GM19099 (cell line): ENCODE measurements around the gene RIMBP2.

ENCODE experiments used
- POLR2A ChIP-seq: IDR thresholded peaks from 3 replicates; pipeline ENCODE4 v1.6.1; 2011; ENCODE audit warnings: low read depth; ENCODE audit not compliant: insufficient read length; ENCODE audit errors: extremely low read depth

RIMBP2 gene

GRCh38 chr12:130369816-130370215 is 346.3 kb downstream of the RIMBP2 start:
- no peak for TF ChIP-seq POLR2A

DNA sequence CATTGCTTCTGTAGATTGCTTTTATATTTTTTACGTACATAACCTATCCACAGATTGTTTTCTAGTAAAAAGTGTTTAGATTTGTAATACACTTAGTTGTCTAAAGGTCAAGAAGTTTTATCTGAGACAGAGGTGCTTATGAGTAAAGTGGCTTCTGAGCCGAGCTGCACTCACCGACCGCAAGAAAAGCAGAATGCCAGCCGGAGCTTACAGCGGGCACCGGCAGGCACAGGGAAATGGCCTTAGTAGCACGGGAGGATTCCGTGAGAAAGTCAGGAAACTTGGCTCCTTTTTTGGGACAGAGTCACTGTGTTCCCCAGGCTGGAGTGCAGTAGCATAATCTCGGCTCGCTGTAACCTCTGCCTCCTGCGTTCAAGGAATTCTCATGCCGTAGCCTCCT is 348.6 kb downstream of the RIMBP2 start:
- TF ChIP-seq POLR2A, result no peak

GRCh38 chr12:130367003-130367402 is 349.1 kb downstream of the RIMBP2 start:
- no peak for TF ChIP-seq POLR2A

- TF ChIP-seq POLR2A, result no peak
Measured at GRCh38 chr12:130366159-130366558, 349.9 kb downstream of the RIMBP2 start.

DNA sequence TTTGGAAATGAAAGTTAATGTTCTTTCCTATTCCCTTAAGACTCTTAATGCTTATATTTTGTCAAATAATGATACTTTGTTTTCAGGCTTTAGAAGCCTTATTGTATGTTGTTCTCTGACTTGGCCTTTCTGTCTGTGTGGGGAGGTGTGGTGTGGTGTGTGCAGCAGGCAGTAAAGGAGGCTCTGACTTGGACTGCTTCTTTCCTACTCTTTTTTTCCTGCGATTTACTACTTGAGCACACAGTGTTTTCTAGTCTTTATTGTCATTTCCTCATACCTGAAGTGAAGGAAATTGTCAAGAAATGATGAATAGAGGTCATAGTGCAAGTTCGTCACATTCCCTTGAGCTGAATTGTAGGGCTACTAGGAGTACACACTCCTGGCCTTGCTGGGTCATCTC is 351.5 kb downstream of the RIMBP2 start:
- no peak for TF ChIP-seq POLR2A

GRCh38 chr12:130362060-130362459 is 354.0 kb downstream of the RIMBP2 start:
- no peak for TF ChIP-seq POLR2A

GRCh38 chr12:130357729-130358330 is 358.3 kb downstream of the RIMBP2 start:
- no peak for TF ChIP-seq POLR2A

DNA sequence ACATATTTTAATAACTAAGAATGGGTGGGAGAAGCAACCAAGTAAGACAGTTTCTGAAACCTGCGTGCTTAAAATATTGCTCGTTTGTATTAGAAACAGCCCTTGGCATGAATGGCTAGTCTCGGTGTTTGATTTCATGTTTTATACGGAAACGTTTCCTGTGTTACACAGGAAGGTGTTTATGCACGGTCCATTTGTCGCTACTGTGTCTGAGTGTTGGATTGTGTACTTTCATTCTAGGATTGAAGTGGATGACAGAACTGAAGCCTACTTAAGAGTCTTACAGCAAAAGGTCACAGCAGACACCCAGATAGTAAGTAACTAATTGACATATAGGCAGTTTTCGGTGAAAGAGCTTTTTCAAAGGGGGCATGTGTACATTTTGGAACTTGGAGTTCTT is 358.9 kb downstream of the RIMBP2 start:
- TF ChIP-seq POLR2A, result no peak

- no peak for TF ChIP-seq POLR2A
Measured at GRCh38 chr12:130356222-130356621, 359.9 kb downstream of the RIMBP2 start.

GRCh38 chr12:130354407-130354806 is 361.7 kb downstream of the RIMBP2 start:
- TF ChIP-seq POLR2A, result no peak

DNA sequence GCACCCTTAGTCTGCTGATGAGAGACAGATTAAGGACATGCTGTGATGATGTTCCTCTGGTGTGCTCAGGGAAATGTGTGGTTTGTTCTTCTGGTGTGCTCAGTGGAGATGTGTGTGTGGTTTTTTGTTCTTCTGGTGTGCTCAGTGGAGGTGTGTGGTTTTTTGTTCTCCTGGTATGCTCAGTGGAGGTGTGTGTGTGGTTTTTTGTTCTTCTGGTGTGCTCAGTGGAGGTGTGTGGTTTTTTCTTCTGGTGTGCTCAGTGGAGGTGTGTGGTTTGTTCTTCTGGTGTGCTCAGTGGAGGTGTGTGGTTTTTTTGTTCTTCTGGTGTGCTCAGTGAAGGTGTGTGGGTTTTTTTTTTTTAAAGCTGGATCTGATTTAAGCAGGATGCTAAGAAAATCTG is 363.0 kb downstream of the RIMBP2 start:
- no peak for TF ChIP-seq POLR2A

DNA sequence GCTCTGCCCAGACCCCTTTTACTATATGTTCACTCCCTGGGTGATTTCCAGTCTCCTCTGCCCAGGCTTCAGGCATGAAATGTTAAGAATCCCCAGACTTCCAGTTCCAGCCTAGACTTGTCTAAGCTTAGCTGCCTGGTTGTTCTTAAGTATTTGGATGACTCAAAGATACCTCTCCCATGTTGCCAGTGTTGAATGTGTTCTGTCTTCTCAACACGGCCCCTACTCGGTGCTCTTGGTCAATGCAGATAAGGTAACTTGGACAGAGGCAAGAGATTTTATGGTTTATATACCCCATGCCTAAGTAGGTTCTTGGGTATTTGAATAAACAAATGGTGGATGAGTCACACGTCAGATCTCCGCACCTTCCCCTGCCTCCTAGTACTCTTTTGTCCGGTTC is 364.8 kb downstream of the RIMBP2 start:
- TF ChIP-seq POLR2A, result no peak

GRCh38 chr12:130350715-130351114 is 365.4 kb downstream of the RIMBP2 start:
- no peak for TF ChIP-seq POLR2A

DNA sequence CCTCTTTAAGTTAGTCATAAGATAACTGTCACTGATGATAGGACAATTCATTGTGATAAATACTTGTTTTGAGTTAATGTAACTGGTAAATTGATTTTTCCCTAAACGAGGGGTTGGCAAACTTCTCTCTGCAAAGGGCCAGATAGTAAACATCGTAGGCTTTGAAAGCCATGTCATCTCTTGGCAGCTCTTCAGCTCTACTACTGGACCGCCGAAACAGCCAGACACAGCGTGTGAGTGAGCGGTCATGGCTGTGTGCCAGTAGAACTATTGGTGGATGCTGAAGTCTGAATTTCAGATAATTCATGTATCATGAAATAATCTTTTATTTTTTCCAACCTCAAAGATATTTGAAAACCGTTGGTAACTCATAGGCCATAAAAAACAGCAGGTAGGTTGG is 368.5 kb downstream of the RIMBP2 start:
- no peak for TF ChIP-seq POLR2A
